PC-3 (cell line): ENCODE results near the gene C11orf91.

Experiments used
- CTCF ChIP-seq: fragments of 300-600 bp; sonication (generic); conservative IDR thresholded peaks from 2 replicates; pipeline ENCODE4 v1.5.1; 2017; ENCODE audit warnings: antibody characterized with exemption, low read depth, mild to moderate bottlenecking, low read length
- EZH2 ChIP-seq: fragments of 300-600 bp; sonication (generic); IDR thresholded peaks from one replicate; pipeline ENCODE4 v1.6.1; 2017; ENCODE audit warnings: antibody characterized with exemption, mild to moderate bottlenecking, low read length; ENCODE audit not compliant: unreplicated experiment

- no peak for TF ChIP-seq CTCF
- no peak for TF ChIP-seq EZH2
These were observed 4.2 kb downstream of the C11orf91 start for GRCh38 chr11:33696411-33696810.
